IMR-90 (cell line): Measurements from ENCODE around the gene C2CD4D.
"Not testable (repeated sequence)": the region's sequence is repeated elsewhere in the genome, so short reads cannot be mapped to it uniquely, and the experiment has no call there.

Experiments
- MAZ ChIP-seq: IDR thresholded peaks from 2 replicates; pipeline ENCODE4 v1.6.1; 2012; ENCODE audit warnings: low read depth, mild to moderate bottlenecking, low read length, improper control_type of control experiment, moderate library complexity, borderline replicate concordance
- POLR2A ChIP-seq: IDR thresholded peaks from 2 replicates; pipeline ENCODE4 v1.6.1; 2012; ENCODE audit warnings: mild to moderate bottlenecking, low read depth, low read length
- RAD21 ChIP-seq: IDR thresholded peaks from 2 replicates; pipeline ENCODE4 v1.6.1; 2012; ENCODE audit warnings: low read length, improper control_type of control experiment
- RFX5 ChIP-seq: IDR thresholded peaks from 2 replicates; pipeline ENCODE4 v1.8.0; 2012; ENCODE audit warnings: low read depth, mild to moderate bottlenecking, low read length, moderate library complexity
- TF ChIP-seq, protein P1 (sequence below): conservative IDR thresholded peaks from 2 replicates; pipeline ENCODE4 v1.5.1; 2012; ENCODE audit warnings: mild to moderate bottlenecking, low read depth, low read length, improper control_type of control experiment
- TF ChIP-seq, protein P2 (sequence below): fragments of 150-350 bp; IDR thresholded peaks from 2 replicates; pipeline ENCODE4 v1.6.1; 2017; ENCODE audit warnings: mild to moderate bottlenecking, antibody characterized with exemption, low read length, low read depth

GRCh38 chr1:151855516-151855915 lies 15.9 kb upstream of the C2CD4D start:
- TF ChIP-seq, protein P1, sequence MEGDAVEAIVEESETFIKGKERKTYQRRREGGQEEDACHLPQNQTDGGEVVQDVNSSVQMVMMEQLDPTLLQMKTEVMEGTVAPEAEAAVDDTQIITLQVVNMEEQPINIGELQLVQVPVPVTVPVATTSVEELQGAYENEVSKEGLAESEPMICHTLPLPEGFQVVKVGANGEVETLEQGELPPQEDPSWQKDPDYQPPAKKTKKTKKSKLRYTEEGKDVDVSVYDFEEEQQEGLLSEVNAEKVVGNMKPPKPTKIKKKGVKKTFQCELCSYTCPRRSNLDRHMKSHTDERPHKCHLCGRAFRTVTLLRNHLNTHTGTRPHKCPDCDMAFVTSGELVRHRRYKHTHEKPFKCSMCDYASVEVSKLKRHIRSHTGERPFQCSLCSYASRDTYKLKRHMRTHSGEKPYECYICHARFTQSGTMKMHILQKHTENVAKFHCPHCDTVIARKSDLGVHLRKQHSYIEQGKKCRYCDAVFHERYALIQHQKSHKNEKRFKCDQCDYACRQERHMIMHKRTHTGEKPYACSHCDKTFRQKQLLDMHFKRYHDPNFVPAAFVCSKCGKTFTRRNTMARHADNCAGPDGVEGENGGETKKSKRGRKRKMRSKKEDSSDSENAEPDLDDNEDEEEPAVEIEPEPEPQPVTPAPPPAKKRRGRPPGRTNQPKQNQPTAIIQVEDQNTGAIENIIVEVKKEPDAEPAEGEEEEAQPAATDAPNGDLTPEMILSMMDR = not testable (repeated sequence)
- TF ChIP-seq, protein P2, sequence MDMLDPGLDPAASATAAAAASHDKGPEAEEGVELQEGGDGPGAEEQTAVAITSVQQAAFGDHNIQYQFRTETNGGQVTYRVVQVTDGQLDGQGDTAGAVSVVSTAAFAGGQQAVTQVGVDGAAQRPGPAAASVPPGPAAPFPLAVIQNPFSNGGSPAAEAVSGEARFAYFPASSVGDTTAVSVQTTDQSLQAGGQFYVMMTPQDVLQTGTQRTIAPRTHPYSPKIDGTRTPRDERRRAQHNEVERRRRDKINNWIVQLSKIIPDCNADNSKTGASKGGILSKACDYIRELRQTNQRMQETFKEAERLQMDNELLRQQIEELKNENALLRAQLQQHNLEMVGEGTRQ = not testable (repeated sequence)
- not testable (repeated sequence) for TF ChIP-seq RAD21, POLR2A, RFX5, MAZ
